Activated gamma-delta T cell (primary cell): Measurements from ENCODE around the gene ERI2.
"Not testable (repeated sequence)": the region's sequence is repeated elsewhere in the genome, so short reads cannot be mapped to it uniquely, and the experiment has no call there.

Experiments
- DNase-seq: peaks from one replicate; lab custom pipeline; 2025; lab: John Stamatoyannopoulos, UW

The ERI2 gene

DNA sequence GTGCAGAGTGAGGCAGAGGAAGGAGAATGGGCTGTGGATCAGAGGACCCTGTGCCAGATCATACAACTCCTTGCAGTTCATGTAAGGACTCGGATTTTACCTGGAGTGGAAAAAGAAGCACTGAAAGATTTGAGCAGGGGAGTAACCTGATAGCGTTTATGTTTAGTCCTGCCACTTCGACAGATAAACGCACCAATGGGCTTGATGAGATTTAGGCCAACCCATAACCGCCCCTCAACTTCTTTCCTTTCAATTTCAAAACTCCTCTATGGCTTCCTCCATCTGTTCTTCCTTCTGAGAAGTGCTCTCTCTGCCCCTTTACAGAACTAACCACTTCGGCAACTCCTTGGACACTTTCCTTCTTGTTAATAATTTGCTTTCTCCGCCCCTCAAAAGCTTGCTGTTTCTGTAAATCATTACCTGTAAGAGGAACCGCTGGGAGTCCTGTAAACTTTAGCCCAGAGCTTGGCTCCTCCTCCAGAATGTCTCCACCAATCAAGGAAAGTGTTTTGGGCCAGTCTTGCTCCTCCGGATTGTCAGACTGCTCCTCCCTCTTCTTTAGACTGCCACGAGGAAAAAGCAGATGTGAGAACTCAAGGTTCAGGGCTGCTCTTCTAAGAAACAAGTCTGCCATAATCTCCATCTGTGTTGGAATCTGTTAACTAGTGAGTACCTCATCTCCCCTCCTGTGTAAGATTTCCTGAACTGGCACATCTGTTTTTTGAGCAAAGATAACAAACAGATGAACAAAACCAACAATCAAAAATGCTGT lies 42.6 kb downstream of the ERI2 start, which contains the start of gene ACSM3:
Gene ACSM3 (plus strand): TSS at position 554 of the 772 bp plus-strand sequence. CDS start 6,021 bp downstream, outside the sequence.
- DNase-seq: no peak

- DNase-seq: no peak
These were observed 43.7 kb downstream of the ERI2 start for GRCh38 chr16:20762404-20763123.

DNA sequence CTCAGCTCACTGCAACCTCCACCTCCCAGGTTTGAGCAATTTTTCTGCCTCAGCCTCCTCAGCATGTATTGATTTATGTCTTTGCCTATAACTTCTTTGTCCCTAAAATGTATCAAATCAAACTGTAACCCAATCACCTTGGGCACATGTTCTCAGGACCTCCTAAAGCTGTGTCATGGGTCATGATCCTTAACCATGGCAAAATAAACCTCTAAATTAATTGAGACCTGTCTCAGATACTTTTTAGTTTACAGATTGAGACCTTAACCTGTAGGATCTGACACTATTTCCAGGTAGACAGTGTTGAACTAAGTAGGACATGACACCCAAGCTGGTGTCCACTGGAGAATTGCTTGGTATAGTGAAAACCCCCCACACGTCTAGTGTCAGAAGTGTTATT lies 45.1 kb downstream of the ERI2 start:
- DNase-seq: no peak

- DNase-seq: no peak
These were observed 45.9 kb downstream of the ERI2 start for GRCh38 chr16:20760346-20760745.

GRCh38 chr16:20755799-20756198 lies 50.5 kb downstream of the ERI2 start:
- not testable (repeated sequence) for DNase-seq

DNA sequence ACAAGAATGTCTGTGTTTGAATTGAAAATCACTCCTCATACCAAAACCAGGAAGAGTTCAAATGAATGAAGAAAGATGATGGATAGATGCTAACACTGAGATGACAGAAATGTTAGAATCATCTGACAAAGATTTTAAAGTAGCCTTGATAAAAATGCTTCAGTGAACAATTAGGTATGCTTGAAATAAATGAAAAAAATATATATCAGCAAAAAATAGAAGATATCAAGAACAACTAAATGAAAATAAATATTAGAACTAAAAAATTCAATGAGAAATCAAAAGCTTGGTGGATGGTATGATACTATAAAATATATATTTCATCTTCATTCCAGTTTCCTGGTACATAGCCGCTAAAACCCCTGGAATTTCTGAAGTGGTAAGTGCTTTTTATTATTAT lies 51.0 kb downstream of the ERI2 start:
- no peak for DNase-seq

GRCh38 chr16:20753727-20754126 lies 52.5 kb downstream of the ERI2 start:
- DNase-seq: no peak

DNA sequence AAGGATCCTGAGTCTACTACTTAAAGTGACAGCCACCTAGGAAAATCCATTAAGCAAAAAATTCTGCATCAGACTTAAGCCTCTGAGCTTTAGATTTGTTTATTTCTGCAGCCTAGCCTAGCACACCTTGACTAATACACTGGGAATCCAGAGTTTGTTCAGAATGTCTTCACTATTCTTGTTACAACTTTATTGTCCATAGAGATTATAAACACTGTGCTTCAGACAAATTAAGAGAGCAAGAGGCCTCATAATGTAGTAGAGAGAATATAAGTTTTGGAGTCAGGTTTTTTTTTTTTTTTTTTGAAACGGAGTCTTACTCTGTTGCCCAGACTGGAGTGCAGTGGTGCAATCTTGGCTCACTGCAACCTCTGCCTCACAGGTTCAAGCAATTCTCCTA lies 55.7 kb downstream of the ERI2 start:
- DNase-seq: no peak

- DNase-seq: no peak
These were observed 56.8 kb downstream of the ERI2 start for GRCh38 chr16:20749474-20749873.

DNA sequence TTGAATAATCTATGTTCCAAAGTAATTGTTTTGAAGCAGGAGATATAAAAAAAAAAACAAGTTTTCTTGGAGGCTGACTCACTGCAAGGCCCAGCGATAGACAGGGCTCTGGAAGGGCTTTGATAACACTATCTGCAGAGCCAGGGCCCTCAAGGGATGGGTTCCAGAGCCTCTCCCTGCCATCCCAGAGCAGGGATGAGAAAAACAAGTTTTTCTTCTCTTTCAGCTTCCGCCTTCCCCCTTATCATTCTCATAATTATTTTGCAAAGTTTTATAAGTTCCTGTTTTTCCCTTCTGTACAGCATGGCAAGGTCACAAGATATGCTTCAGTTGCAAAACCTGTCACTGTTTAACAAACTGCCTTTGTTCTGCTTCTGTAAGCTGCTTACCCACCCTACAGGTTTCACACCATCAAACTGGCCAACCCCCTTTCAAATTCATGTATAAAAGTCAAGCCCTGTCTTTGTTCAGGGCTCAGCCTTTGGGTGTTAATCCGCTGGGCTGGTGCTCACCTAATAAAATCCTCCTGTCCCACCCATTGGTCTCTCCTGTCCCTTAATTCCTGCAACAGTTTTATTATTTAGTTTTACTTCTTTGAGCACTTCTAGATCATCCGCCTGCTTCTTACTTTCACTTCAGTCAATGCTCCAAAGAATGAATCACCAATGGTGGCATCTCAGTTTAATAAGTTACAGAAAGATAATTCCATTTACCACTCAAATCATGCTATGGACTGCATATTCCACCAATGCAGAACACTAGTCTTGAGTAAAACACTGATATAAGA lies 59.0 kb downstream of the ERI2 start:
- no peak for DNase-seq

GRCh38 chr16:20746461-20746860 lies 59.8 kb downstream of the ERI2 start:
- no peak for DNase-seq
